Measurements from ENCODE around the gene CYP21A2. TPM values are rescaled to one million over a fixed set of nuclear protein-coding genes. Genes with fewer than 3 reads are reported as not detected.
"Not testable (repeated sequence)": the region's sequence is repeated elsewhere in the genome, so short reads cannot be mapped to it uniquely, and the experiment has no call there.

The CYP21A2 gene
- total RNA-seq, 1 donor from 2014 or later = 0.38 TPM

DNA sequence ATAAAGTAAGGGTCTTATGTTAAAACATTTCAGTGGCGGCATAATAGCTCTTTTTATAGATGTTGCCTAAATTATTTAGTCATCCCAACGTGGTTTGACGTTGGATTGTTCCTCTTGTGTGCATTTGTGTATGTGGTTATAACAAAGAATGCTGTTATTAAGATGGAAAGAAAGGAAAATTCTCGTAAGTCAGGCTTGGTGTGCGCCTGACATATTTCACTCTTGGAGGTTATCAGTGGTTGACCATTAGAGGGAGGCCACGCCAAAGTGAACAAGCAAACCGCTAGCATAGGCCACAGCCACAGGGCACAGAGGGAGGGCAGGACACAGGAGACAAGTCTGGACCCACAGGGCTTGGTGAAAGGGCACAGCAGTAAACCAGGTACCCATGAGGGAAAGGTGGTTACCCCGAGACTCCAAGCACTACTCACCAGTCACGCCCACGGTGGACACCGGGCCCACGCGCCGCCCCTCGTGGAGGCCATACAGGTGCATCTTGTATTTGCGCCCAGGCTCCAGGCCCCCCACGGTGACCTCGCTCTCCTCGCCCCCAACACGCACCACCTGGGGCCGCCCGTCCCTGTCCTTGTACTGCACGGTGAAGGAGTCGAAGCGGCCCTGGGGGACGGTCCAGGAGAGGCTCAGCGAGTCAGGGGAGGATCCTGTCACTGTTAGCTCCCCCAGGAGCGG is 22.9 kb downstream of the CYP21A2 start:
- Mint-ChIP-seq H3K4me1 (ENCODE audit: low read depth) (no peaks in the 10 kb centered on the region), H3K4me3 (ENCODE audit: low read depth) (no peak overlapping the region), H3K27ac (no peak overlapping the region), H3K27me3 (no peaks in the 10 kb centered on the region), H3K9me3 (ENCODE audit: low read depth) (no peaks in the 10 kb centered on the region), H3K36me3 (ENCODE audit: insufficient read depth) (no peaks in the 10 kb centered on the region)
- TF ChIP-seq, protein P1, sequence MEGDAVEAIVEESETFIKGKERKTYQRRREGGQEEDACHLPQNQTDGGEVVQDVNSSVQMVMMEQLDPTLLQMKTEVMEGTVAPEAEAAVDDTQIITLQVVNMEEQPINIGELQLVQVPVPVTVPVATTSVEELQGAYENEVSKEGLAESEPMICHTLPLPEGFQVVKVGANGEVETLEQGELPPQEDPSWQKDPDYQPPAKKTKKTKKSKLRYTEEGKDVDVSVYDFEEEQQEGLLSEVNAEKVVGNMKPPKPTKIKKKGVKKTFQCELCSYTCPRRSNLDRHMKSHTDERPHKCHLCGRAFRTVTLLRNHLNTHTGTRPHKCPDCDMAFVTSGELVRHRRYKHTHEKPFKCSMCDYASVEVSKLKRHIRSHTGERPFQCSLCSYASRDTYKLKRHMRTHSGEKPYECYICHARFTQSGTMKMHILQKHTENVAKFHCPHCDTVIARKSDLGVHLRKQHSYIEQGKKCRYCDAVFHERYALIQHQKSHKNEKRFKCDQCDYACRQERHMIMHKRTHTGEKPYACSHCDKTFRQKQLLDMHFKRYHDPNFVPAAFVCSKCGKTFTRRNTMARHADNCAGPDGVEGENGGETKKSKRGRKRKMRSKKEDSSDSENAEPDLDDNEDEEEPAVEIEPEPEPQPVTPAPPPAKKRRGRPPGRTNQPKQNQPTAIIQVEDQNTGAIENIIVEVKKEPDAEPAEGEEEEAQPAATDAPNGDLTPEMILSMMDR (IDR thresholded peaks at IDR 0.05; ENCODE audit: unreplicated experiment) = no peak
- DNase-seq (ENCODE audit: low spot score, unreplicated experiment) = no peak

DNA sequence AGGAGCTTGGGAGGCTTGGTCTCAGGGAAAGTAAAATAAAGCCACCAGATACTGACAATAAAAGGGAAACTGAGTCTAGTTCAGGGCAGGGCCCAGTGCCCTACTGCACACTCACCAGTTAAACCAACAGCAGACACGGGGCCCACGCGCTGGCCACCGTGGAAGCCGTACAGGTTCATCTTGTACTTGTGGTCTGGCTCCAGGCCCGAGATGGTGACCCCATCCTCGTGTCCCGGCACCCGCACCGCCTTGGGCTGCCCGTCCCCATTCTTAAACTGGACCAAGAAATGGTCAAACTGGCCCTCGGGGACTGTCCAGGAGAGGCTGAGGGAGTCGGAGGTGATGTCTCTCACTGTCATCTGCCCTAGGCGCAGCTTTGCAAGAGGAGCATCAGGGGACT is 26.5 kb downstream of the CYP21A2 start:
- Mint-ChIP-seq H3K27ac (no peak overlapping the region), H3K4me1 (ENCODE audit: low read depth) (no peaks in the 10 kb centered on the region), H3K27me3 (no peaks in the 10 kb centered on the region), H3K9me3 (ENCODE audit: low read depth) (no peaks in the 10 kb centered on the region), H3K4me3 (ENCODE audit: low read depth) (no peak overlapping the region), H3K36me3 (ENCODE audit: insufficient read depth) (no peaks in the 10 kb centered on the region)
- DNase-seq (ENCODE audit: low spot score, unreplicated experiment) = no peak
- TF ChIP-seq, protein P1 (IDR thresholded peaks at IDR 0.05; ENCODE audit: unreplicated experiment) = no peak

DNA sequence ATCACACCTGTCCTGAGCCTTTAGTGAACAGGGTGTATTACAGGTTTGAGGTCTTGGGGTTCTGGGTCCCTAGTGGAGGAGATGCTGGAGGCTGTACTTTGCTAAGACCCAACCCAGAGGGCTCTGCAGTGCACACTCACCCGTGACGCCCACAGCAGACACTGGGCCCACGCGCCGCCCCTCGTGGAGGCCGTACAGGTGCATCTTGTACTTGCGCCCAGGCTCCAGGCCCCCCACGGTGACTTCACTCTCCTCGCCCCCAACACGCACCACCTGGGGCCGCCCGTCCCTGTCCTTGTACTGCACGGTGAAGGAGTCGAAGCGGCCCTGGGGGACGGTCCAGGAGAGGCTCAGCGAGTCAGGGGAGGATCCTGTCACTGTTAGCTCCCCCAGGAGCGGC is 29.3 kb downstream of the CYP21A2 start:
- H3K9me3 Mint-ChIP-seq (ENCODE audit: low read depth); H3K4me1 Mint-ChIP-seq (ENCODE audit: low read depth); H3K4me3 Mint-ChIP-seq (ENCODE audit: low read depth); H3K36me3 Mint-ChIP-seq (ENCODE audit: insufficient read depth); H3K27me3 Mint-ChIP-seq; H3K27ac Mint-ChIP-seq; DNase-seq (ENCODE audit: low spot score, unreplicated experiment): not testable (repeated sequence)

DNA sequence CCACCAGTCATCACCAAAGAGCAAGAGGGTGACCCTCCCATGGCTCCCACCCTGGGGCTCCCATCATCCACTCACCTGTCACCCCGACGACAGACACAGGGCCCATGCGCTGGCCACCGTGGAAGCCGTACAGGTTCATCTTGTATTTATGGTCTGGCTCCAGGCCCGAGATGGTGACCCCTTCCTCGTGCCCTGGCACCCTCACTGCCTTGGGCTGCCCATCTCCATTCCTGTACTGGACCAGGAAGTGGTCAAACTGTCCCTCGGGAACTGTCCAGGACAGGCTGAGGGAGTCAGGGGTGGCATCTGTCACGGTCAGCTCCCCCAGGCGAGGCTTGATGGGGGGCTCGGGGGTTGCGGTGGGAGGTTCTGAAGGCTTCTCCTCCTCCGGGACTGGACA is 30.1 kb downstream of the CYP21A2 start:
- not testable (repeated sequence) for H3K27me3 Mint-ChIP-seq; H3K9me3 Mint-ChIP-seq (ENCODE audit: low read depth); H3K27ac Mint-ChIP-seq; DNase-seq (ENCODE audit: low spot score, unreplicated experiment); H3K4me1 Mint-ChIP-seq (ENCODE audit: low read depth); H3K36me3 Mint-ChIP-seq (ENCODE audit: insufficient read depth); H3K4me3 Mint-ChIP-seq (ENCODE audit: low read depth)

DNA sequence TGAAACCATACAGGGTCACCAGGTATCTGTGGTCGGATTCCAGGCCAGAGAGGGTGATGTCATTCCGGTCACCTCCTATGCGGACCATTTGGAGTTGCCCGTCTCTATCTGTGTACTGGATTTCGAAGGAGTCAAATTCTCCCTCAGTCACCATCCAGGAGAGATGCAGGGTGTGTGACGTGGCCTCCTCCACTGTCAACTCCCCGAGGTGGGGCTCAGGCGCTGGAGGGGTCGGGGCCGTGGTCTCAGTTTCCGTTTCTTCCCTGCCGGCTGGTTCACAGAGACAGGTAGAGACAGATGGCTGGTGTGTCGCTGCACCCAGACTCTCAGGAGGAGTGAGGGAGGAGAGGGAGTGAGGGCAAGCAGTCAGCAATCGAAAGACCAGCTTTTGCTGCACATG is 30.7 kb downstream of the CYP21A2 start:
- Mint-ChIP-seq H3K9me3 (ENCODE audit: low read depth) (no peaks in the 10 kb centered on the region), H3K36me3 (ENCODE audit: insufficient read depth) (no peaks in the 10 kb centered on the region), H3K27me3 (no peaks in the 10 kb centered on the region), H3K4me1 (ENCODE audit: low read depth) (no peaks in the 10 kb centered on the region), H3K27ac (no peak overlapping the region), H3K4me3 (ENCODE audit: low read depth) (no peak overlapping the region)
- DNase-seq (ENCODE audit: low spot score, unreplicated experiment) = no peak
- TF ChIP-seq, protein P1 (IDR thresholded peaks at IDR 0.05; ENCODE audit: unreplicated experiment) = no peak

DNA sequence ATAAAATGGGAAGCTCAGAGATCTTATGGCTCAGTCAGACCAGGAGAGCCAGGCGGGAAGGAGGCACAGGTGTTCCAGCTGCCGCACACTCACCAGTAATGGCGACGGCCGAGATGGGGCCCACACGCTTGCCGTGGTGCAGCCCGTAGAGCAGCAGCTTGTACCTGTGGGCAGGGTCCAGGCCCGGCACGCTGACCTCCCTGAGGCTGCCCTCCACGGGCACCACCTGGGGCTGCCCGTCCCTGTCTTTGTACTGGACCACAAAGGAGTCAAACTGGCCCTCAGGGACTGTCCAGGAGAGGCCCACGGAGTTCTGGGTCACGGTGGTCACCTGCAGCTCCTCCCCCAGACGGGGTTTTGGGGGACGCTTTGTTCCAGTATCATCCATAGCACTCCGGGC is 31.2 kb downstream of the CYP21A2 start:
- DNase-seq (ENCODE audit: low spot score, unreplicated experiment) = no peak
- no peaks in the 10 kb centered on the region for H3K27me3 Mint-ChIP-seq

More for the DNA sequence above, 31.2 kb downstream of the CYP21A2 start:
- no peaks in the 10 kb centered on the region for H3K9me3 Mint-ChIP-seq (ENCODE audit: low read depth)
- no peaks in the 10 kb centered on the region for H3K36me3 Mint-ChIP-seq (ENCODE audit: insufficient read depth)
- H3K4me1 Mint-ChIP-seq (ENCODE audit: low read depth) = no peaks in the 10 kb centered on the region
- H3K27ac Mint-ChIP-seq = no peak overlapping the region
- TF ChIP-seq, protein P1 (IDR thresholded peaks at IDR 0.05; ENCODE audit: unreplicated experiment) = no peak
- H3K4me3 Mint-ChIP-seq (ENCODE audit: low read depth) = no peak overlapping the region
